HEK293 (cell line): Measurements from ENCODE around the gene UQCRFS1.

Experiments
- HOXD13 ChIP-seq: sonication (generic); formaldehyde crosslinking; IDR thresholded peaks from 2 replicates; pipeline ENCODE4 v1.8.0; 2022; ENCODE audit warnings: missing genetic modification reagents, borderline replicate concordance
- KLF9 ChIP-seq: fragments of 450-650 bp; formaldehyde crosslinking; IDR thresholded peaks from 2 replicates; pipeline ENCODE4 v1.5.1; 2016; ENCODE audit warnings: missing biosample characterization, missing genetic modification characterization, low read depth
- MEIS1 ChIP-seq: sonication (generic); formaldehyde crosslinking; IDR thresholded peaks from 2 replicates; pipeline ENCODE4 v1.8.1; 2022; ENCODE audit warnings: missing genetic modification reagents, mild to moderate bottlenecking, borderline replicate concordance
- MYNN ChIP-seq: fragments of 450-650 bp; formaldehyde crosslinking; IDR thresholded peaks from 2 replicates; pipeline ENCODE4 v1.5.1; 2016; ENCODE audit warnings: missing biosample characterization, missing genetic modification characterization, borderline replicate concordance
- PRDM1 ChIP-seq: fragments of 450-650 bp; formaldehyde crosslinking; IDR thresholded peaks from 2 replicates; pipeline ENCODE4; 2016; ENCODE audit warnings: missing biosample characterization, missing genetic modification characterization
- YY2 ChIP-seq: fragments of 450-650 bp; formaldehyde crosslinking; IDR thresholded peaks from 2 replicates; pipeline ENCODE4 v1.5.1; 2016; ENCODE audit warnings: missing biosample characterization, missing genetic modification characterization
- ZFHX2 ChIP-seq: fragments of 450-650 bp; formaldehyde crosslinking; conservative IDR thresholded peaks from 2 replicates; pipeline ENCODE4 v1.5.1; 2016; ENCODE audit warnings: missing biosample characterization, missing genetic modification characterization
- ZFP3 ChIP-seq: fragments of 450-650 bp; formaldehyde crosslinking; IDR thresholded peaks from 2 replicates; pipeline ENCODE4 v1.5.1; 2016; ENCODE audit warnings: low read depth, missing biosample characterization, missing genetic modification characterization
- ZNF112 ChIP-seq: fragments of 450-650 bp; formaldehyde crosslinking; IDR thresholded peaks from 2 replicates; pipeline ENCODE4 v1.5.0; 2017; ENCODE audit warnings: missing biosample characterization, missing genetic modification characterization
- ZNF140 ChIP-seq: fragments of 450-650 bp; formaldehyde crosslinking; IDR thresholded peaks from 2 replicates; pipeline ENCODE4 v1.5.1; 2016; ENCODE audit warnings: missing biosample characterization, missing genetic modification characterization
- ZNF19 ChIP-seq: fragments of 450-650 bp; formaldehyde crosslinking; IDR thresholded peaks from 2 replicates; pipeline ENCODE4; 2016; ENCODE audit warnings: missing biosample characterization, missing genetic modification characterization, low read depth
- ZNF433 ChIP-seq: fragments of 450-650 bp; formaldehyde crosslinking; IDR thresholded peaks from 2 replicates; pipeline ENCODE4 v1.5.1; 2016; ENCODE audit warnings: missing biosample characterization, missing genetic modification characterization, low read depth
- ZNF521 ChIP-seq: fragments of 450-650 bp; formaldehyde crosslinking; IDR thresholded peaks from 2 replicates; pipeline ENCODE4 v1.5.1; 2017; ENCODE audit warnings: missing biosample characterization, mild to moderate bottlenecking, missing genetic modification characterization
- ZNF529 ChIP-seq: fragments of 450-650 bp; formaldehyde crosslinking; IDR thresholded peaks from 2 replicates; pipeline ENCODE4 v1.5.1; 2017; ENCODE audit warnings: missing genetic modification characterization, missing biosample characterization; ENCODE audit not compliant: insufficient replicate concordance
- ZNF571 ChIP-seq: fragments of 450-650 bp; formaldehyde crosslinking; IDR thresholded peaks from 2 replicates; pipeline ENCODE4 v1.5.0; 2017; ENCODE audit warnings: missing biosample characterization, missing genetic modification characterization
- ZNF610 ChIP-seq: fragments of 450-650 bp; formaldehyde crosslinking; IDR thresholded peaks from 2 replicates; pipeline ENCODE4 v1.5.1; 2016; ENCODE audit warnings: missing biosample characterization, missing genetic modification characterization, borderline replicate concordance
- ZNF701 ChIP-seq: fragments of 450-650 bp; formaldehyde crosslinking; IDR thresholded peaks from 2 replicates; pipeline ENCODE4 v1.5.1; 2016; ENCODE audit warnings: missing biosample characterization, missing genetic modification characterization
- ZNF76 ChIP-seq: fragments of 450-650 bp; formaldehyde crosslinking; IDR thresholded peaks from 2 replicates; pipeline ENCODE4; 2016; ENCODE audit warnings: low read depth, missing biosample characterization, missing genetic modification characterization, borderline replicate concordance
- ZNF785 ChIP-seq: fragments of 450-650 bp; formaldehyde crosslinking; IDR thresholded peaks from 2 replicates; pipeline ENCODE4 v1.5.1; 2016; ENCODE audit warnings: missing biosample characterization, missing genetic modification characterization
- ZNF843 ChIP-seq: fragments of 450-650 bp; formaldehyde crosslinking; IDR thresholded peaks from 2 replicates; pipeline ENCODE4 v1.5.1; 2016; ENCODE audit warnings: missing biosample characterization, missing genetic modification characterization
- ZSCAN30 ChIP-seq: fragments of 450-650 bp; IDR thresholded peaks from 2 replicates; pipeline ENCODE4 v1.5.1; 2018; ENCODE audit warnings: missing biosample characterization, mild to moderate bottlenecking, missing genetic modification characterization, moderate library complexity
- ZXDB ChIP-seq: fragments of 450-650 bp; formaldehyde crosslinking; IDR thresholded peaks from 2 replicates; pipeline ENCODE4 v1.5.1; 2016; ENCODE audit warnings: missing biosample characterization, missing genetic modification characterization
- TF ChIP-seq, protein P1 (sequence below): fragments of 450-650 bp; formaldehyde crosslinking; IDR thresholded peaks from 2 replicates; pipeline ENCODE4 v1.5.1; 2017; ENCODE audit warnings: missing biosample characterization, missing genetic modification characterization
- TF ChIP-seq, protein P2 (sequence below): fragments of 450-650 bp; formaldehyde crosslinking; IDR thresholded peaks from 2 replicates; pipeline ENCODE4 v1.5.1; 2016; ENCODE audit warnings: missing biosample characterization, missing genetic modification characterization
- TF ChIP-seq, protein P3 (sequence below): fragments of 450-650 bp; formaldehyde crosslinking; IDR thresholded peaks from 2 replicates; pipeline ENCODE4 v1.5.1; 2016; ENCODE audit warnings: missing biosample characterization, missing genetic modification characterization
- TF ChIP-seq, protein P4 (sequence below): fragments of 450-650 bp; formaldehyde crosslinking; IDR thresholded peaks from 2 replicates; pipeline ENCODE4 v1.5.1; 2017; ENCODE audit warnings: missing biosample characterization, missing genetic modification characterization
- TF ChIP-seq, protein P5 (sequence below): fragments of 450-650 bp; formaldehyde crosslinking; conservative IDR thresholded peaks from 2 replicates; pipeline ENCODE4 v1.5.1; 2016; ENCODE audit warnings: low read depth, missing biosample characterization, missing genetic modification characterization

UQCRFS1 gene

DNA sequence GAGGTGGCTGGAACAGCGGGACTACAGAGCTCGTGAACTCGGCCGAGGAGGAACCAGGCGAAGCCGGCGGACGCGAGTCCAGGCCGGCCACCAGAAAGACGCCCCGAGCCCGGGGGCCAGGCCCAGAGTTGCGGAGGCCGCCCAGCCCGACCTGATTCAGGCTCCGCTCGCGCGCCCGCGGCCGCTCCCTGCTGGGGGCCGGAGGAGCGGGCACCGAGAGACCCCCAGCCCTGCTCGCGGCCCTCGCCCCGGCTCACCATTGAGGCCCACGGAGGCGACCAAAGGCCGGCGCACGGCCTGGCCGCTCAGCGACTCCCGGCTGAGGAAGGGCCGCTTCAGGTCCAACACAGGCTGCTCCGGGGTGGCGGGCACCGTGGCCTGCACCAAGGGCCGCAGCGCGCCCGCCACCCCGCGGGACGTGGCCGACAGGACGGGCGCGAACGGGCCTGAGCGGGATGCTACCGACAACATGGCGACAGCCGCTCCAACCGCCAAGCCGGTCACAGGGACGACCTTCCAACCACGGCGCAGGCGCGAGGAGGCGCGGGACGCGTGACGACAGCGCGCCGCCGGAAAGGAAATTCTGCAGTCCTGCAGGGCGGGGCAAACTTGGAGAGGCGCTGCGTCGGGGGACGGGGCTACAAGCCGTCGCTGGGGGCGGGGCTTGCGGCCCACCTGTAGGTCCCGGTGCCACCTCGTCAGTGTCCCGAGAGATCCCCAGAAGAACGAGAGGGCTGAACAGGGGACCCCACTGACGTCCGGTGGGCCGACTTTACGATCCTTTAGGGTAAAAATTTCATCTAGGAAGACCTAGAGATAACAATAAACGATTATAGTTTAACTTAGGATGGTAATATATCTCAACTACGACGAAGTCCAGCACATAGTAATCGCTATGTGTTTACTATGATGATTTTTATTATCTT, at the start of gene UQCRFS1 (continued):
- peak; percentile 82 for TF ChIP-seq YY2 (tag by site-specific recombination)
- no peak for TF ChIP-seq ZNF610 (tag by site-specific recombination)
- TF ChIP-seq, protein P1, sequence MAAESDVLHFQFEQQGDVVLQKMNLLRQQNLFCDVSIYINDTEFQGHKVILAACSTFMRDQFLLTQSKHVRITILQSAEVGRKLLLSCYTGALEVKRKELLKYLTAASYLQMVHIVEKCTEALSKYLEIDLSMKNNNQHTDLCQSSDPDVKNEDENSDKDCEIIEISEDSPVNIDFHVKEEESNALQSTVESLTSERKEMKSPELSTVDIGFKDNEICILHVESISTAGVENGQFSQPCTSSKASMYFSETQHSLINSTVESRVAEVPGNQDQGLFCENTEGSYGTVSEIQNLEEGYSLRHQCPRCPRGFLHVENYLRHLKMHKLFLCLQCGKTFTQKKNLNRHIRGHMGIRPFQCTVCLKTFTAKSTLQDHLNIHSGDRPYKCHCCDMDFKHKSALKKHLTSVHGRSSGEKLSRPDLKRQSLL (tag by site-specific recombination), result no peak
- TF ChIP-seq ZNF19 (tag by site-specific recombination), result no peak
- TF ChIP-seq ZNF843 (tag by site-specific recombination), result no peak
- TF ChIP-seq, protein P2, sequence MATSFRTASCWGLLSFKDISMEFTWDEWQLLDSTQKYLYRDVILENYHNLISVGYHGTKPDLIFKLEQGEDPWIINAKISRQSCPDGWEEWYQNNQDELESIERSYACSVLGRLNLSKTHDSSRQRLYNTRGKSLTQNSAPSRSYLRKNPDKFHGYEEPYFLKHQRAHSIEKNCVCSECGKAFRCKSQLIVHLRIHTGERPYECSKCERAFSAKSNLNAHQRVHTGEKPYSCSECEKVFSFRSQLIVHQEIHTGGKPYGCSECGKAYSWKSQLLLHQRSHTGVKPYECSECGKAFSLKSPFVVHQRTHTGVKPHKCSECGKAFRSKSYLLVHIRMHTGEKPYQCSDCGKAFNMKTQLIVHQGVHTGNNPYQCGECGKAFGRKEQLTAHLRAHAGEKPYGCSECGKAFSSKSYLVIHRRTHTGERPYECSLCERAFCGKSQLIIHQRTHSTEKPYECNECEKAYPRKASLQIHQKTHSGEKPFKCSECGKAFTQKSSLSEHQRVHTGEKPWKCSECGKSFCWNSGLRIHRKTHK (tag by site-specific recombination), result no peak
- no peak for TF ChIP-seq ZNF785 (tag by site-specific recombination)
- no peak for TF ChIP-seq PRDM1 (tag by site-specific recombination)
- no peak for TF ChIP-seq MEIS1 (CRISPR knock-in tag)
- TF ChIP-seq ZNF112 (tag by site-specific recombination), result no peak
- no peak for TF ChIP-seq ZNF529 (tag by site-specific recombination)
- no peak for TF ChIP-seq ZNF521
- TF ChIP-seq ZNF701, result no peak
- no peak for TF ChIP-seq ZNF140
- TF ChIP-seq, protein P3, sequence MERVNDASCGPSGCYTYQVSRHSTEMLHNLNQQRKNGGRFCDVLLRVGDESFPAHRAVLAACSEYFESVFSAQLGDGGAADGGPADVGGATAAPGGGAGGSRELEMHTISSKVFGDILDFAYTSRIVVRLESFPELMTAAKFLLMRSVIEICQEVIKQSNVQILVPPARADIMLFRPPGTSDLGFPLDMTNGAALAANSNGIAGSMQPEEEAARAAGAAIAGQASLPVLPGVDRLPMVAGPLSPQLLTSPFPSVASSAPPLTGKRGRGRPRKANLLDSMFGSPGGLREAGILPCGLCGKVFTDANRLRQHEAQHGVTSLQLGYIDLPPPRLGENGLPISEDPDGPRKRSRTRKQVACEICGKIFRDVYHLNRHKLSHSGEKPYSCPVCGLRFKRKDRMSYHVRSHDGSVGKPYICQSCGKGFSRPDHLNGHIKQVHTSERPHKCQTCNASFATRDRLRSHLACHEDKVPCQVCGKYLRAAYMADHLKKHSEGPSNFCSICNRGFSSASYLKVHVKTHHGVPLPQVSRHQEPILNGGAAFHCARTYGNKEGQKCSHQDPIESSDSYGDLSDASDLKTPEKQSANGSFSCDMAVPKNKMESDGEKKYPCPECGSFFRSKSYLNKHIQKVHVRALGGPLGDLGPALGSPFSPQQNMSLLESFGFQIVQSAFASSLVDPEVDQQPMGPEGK (tag by site-specific recombination), result peak; percentile 95
- peak; percentile 88 for TF ChIP-seq ZSCAN30
- TF ChIP-seq, protein P4, sequence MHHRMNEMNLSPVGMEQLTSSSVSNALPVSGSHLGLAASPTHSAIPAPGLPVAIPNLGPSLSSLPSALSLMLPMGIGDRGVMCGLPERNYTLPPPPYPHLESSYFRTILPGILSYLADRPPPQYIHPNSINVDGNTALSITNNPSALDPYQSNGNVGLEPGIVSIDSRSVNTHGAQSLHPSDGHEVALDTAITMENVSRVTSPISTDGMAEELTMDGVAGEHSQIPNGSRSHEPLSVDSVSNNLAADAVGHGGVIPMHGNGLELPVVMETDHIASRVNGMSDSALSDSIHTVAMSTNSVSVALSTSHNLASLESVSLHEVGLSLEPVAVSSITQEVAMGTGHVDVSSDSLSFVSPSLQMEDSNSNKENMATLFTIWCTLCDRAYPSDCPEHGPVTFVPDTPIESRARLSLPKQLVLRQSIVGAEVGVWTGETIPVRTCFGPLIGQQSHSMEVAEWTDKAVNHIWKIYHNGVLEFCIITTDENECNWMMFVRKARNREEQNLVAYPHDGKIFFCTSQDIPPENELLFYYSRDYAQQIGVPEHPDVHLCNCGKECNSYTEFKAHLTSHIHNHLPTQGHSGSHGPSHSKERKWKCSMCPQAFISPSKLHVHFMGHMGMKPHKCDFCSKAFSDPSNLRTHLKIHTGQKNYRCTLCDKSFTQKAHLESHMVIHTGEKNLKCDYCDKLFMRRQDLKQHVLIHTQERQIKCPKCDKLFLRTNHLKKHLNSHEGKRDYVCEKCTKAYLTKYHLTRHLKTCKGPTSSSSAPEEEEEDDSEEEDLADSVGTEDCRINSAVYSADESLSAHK, result no peak
- no peak for TF ChIP-seq MYNN
- TF ChIP-seq ZNF76 (tag by site-specific recombination), result 0 out of 2 replicates have a peak, but pooled peaks have one; percentile 45
- TF ChIP-seq HOXD13, result no peak
- TF ChIP-seq, protein P5, sequence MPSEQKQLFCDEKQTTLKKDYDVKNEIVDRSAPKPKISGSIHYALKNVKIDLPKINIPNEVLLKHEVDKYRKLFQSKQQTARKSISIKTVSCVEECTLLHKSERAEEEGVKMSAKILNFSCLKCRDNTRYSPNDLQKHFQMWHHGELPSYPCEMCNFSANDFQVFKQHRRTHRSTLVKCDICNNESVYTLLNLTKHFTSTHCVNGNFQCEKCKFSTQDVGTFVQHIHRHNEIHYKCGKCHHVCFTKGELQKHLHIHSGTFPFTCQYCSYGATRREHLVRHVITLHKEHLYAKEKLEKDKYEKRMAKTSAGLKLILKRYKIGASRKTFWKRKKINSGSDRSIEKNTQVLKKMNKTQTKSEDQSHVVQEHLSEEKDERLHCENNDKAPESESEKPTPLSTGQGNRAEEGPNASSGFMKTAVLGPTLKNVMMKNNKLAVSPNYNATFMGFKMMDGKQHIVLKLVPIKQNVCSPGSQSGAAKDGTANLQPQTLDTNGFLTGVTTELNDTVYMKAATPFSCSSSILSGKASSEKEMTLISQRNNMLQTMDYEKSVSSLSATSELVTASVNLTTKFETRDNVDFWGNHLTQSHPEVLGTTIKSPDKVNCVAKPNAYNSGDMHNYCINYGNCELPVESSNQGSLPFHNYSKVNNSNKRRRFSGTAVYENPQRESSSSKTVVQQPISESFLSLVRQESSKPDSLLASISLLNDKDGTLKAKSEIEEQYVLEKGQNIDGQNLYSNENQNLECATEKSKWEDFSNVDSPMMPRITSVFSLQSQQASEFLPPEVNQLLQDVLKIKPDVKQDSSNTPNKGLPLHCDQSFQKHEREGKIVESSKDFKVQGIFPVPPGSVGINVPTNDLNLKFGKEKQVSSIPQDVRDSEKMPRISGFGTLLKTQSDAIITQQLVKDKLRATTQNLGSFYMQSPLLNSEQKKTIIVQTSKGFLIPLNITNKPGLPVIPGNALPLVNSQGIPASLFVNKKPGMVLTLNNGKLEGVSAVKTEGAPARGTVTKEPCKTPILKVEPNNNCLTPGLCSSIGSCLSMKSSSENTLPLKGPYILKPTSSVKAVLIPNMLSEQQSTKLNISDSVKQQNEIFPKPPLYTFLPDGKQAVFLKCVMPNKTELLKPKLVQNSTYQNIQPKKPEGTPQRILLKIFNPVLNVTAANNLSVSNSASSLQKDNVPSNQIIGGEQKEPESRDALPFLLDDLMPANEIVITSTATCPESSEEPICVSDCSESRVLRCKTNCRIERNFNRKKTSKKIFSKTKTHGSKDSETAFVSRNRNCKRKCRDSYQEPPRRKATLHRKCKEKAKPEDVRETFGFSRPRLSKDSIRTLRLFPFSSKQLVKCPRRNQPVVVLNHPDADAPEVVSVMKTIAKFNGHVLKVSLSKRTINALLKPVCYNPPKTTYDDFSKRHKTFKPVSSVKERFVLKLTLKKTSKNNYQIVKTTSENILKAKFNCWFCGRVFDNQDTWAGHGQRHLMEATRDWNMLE (tag by site-specific recombination), result 0 out of 2 replicates have a peak, but pooled peaks have one; percentile 52
- TF ChIP-seq ZFP3, result no peak
- peak; percentile 85 for TF ChIP-seq KLF9
- TF ChIP-seq ZNF571, result no peak
- no peak for TF ChIP-seq ZNF433 (tag by site-specific recombination)
- TF ChIP-seq ZFHX2 (tag by site-specific recombination), result peak; percentile 50
- TF ChIP-seq ZXDB (tag by site-specific recombination), result peak; percentile 70; the same call in 1 of the 2 replicates
